Tibial artery (tissue), 4 donors: ENCODE results near the gene NUP50.

Experiments used
- DNase-seq, 2 donors: peaks; one replicate each; pipeline ENCODE4 v3.0.0-alpha.2; 2019
- H3K27ac ChIP-seq, 2 donors: fragments of 200-600 bp; sonication (generic) in 1 of 2; 1 replicate in 1 of 2; 2 replicates in 1 of 2; pipeline ENCODE4 v1.5.1; 2018 to 2019; ENCODE audit warnings: mild to moderate bottlenecking in 1 of 2
- H3K27me3 ChIP-seq, 2 donors: fragments of 200-600 bp; sonication (generic) in 1 of 2; one replicate each; pipeline versions ENCODE4 v1.5.1 to v1.6.0; 2016 to 2019
- H3K36me3 ChIP-seq, 3 donors: fragments of 200-600 bp; sonication (generic) in 2 of 3; one replicate each; pipeline ENCODE4 v1.5.1; 2016 to 2019; ENCODE audit warnings: mild to moderate bottlenecking in 2 of 3
- H3K4me1 ChIP-seq, 4 donors: fragments of 200-600 bp; sonication (generic) in 2 of 4; 1 replicate in 3 of 4; 2 replicates in 1 of 4; pipeline ENCODE4 v1.5.1; 2016 to 2019
- H3K4me3 ChIP-seq, 2 donors: fragments of 200-600 bp; sonication (generic) in 1 of 2; 1 replicate in 1 of 2; 2 replicates in 1 of 2; pipeline ENCODE4 v1.5.1; 2018 to 2019; ENCODE audit warnings: mild to moderate bottlenecking in 2 of 2
- H3K9me3 ChIP-seq, 3 donors: fragments of 200-600 bp; sonication (generic) in 1 of 3; one replicate each; pipeline ENCODE4 v1.5.1; 2016 to 2019
- intact Hi-C: fragments of 100-400 bp; cut with DNase I; formaldehyde crosslinking; loops from one replicate; pipeline ENCODE4 v1.15.0; 2023; ENCODE audit warnings: low total_unique reads
- TF ChIP-seq, protein P1 (sequence below), 2 experiments: fragments of 200-600 bp in 1 of 2; fragments of 450-650 bp in 1 of 2; IDR thresholded peaks; one replicate each; pipeline ENCODE4 v1.5.1; 2017 to 2019; ENCODE audit warnings: antibody characterized with exemption in 2 of 2, mild to moderate bottlenecking in 1 of 2, moderate library complexity in 1 of 2

NUP50 gene

DNA sequence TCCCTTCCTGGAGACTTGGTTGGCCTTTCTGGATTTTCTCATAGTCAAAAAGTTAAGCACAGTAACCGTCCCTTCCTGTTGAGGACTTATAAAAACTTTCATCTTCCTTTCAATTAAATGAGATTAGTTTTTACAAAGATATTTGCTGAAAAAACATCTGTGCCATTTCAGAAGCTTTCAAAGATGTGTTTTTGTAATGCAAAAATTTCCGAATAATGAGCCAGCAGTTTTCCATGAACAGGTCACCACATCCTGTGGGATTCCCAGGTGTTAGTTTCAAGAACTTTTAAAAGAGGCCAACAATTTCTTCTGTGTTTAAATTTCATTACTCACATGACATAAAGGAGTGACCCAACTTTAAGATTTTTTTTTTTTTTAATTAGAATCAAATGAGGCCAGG, 18.0 kb downstream of the NUP50 start:
- no peak for DNase-seq
- H3K27ac ChIP-seq = no peak overlapping the region
- H3K9me3 ChIP-seq = no peaks in the 10 kb centered on the region
- H3K27me3 ChIP-seq = no peaks in the 10 kb centered on the region
- intact Hi-C loops = no loop called here
- H3K4me1 ChIP-seq = no peaks in the 10 kb centered on the region
- TF ChIP-seq, protein P1, sequence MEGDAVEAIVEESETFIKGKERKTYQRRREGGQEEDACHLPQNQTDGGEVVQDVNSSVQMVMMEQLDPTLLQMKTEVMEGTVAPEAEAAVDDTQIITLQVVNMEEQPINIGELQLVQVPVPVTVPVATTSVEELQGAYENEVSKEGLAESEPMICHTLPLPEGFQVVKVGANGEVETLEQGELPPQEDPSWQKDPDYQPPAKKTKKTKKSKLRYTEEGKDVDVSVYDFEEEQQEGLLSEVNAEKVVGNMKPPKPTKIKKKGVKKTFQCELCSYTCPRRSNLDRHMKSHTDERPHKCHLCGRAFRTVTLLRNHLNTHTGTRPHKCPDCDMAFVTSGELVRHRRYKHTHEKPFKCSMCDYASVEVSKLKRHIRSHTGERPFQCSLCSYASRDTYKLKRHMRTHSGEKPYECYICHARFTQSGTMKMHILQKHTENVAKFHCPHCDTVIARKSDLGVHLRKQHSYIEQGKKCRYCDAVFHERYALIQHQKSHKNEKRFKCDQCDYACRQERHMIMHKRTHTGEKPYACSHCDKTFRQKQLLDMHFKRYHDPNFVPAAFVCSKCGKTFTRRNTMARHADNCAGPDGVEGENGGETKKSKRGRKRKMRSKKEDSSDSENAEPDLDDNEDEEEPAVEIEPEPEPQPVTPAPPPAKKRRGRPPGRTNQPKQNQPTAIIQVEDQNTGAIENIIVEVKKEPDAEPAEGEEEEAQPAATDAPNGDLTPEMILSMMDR (IDR thresholded peaks at IDR 0.05) = no peak
- no peak overlapping the region for H3K4me3 ChIP-seq
- peaks cover 51 to 85% (median 83%) of the 10 kb centered on the region in 3 donors for H3K36me3 ChIP-seq

DNA sequence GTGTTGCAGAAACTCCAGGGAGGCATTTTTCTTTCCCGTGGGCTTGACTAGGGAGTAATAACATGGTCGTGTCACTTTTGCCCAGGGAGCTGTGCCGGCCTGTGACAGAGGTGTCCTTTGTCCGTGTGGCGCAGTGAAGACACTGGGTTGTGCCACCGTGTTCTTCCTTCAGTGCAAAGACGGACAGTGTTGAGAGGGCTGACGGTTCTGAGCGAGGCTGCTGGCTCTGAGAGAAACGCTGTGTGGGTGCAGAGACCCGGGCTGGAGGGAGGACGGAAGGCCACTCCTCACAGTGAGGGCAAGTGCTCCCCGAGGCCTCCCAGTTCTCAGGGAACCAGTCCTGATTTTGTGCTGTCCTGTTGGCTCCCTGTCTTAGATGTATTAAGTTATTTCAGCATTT, 20.2 kb downstream of the NUP50 start:
- TF ChIP-seq, protein P1 (IDR thresholded peaks at IDR 0.05) = no peak
- Histone ChIP-seq H3K27me3 (no peaks in the 10 kb centered on the region), H3K36me3 (peaks cover 42 to 70% (median 69%) of the 10 kb centered on the region in 3 donors), H3K27ac (no peak overlapping the region), H3K4me1 (no peaks in the 10 kb centered on the region), H3K9me3 (no peaks in the 10 kb centered on the region), H3K4me3 (no peak overlapping the region)
- DNase-seq = no peak
- intact Hi-C loops = no loop called here

DNA sequence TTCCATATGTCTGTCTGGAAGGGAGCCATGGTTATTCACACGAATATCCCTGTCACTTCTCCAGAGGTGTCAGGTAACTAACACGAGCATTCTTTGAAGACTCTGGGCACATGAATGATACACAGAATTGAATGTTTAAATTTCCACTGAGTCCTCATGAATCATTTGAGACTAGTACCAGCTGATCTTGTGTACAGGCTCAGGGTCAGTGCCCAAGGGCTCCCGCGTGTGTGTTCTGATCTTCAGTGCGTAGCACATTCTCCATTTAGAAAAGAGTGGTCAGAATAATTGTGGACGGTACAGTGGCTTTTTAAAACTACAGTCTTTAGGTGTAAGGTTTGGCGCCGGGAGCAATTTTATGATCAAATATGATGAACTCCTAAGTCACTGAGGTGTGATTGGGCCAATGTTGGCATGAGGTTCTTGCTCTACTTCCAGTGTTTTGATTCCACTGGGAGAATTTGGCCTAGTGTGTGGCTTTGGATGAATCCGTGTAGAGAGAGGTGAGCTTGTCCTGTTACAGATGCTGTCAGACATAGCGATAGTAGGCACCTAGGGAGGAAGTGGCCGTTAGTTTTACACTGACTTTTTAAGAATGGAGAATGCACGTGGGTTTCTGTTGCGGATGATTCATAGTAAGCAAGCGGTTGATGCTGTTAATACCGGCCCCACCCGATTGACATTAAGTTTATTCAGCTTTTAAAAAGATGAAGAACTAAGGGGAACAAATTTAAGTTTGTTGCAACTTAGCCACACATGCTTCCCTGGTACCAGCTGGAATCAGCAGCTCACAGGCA, 22.2 kb downstream of the NUP50 start:
- intact Hi-C loops = no loop called here
- Histone ChIP-seq H3K36me3 (peaks cover 34 to 64% (median 52%) of the 10 kb centered on the region in 3 donors), H3K4me1 (no peaks in the 10 kb centered on the region), H3K27ac (no peak overlapping the region), H3K27me3 (no peaks in the 10 kb centered on the region), H3K4me3 (no peak overlapping the region), H3K9me3 (no peaks in the 10 kb centered on the region)
- TF ChIP-seq, protein P1 (IDR thresholded peaks at IDR 0.05) = no peak
- no peak for DNase-seq

DNA sequence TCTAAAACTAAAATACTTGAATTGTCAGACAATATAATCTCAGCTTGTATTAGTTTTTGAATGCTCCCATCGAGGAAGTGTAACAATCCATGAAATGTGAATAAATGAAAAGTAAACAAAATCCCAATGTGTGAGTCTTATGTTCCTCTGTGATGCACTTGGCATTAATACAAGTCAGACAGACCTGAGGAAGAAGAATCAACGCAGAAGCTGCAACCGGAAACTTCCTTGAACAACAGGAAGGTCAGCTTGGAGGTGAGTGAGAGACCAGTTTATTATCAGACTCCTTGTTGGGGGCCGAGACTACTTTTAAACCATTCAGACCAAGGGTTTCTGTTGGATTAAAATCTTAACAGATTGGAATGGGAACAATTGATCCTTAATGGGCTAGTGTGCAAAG, 24.2 kb downstream of the NUP50 start:
- intact Hi-C loops = no loop called here
- Histone ChIP-seq H3K27ac (no peak overlapping the region), H3K36me3 (peaks cover 22 to 52% (median 37%) of the 10 kb centered on the region in 3 donors), H3K4me1 (no peaks in the 10 kb centered on the region), H3K4me3 (no peak overlapping the region), H3K27me3 (no peaks in the 10 kb centered on the region), H3K9me3 (no peaks in the 10 kb centered on the region)
- DNase-seq = no peak
- TF ChIP-seq, protein P1 (IDR thresholded peaks at IDR 0.05) = no peak

DNA sequence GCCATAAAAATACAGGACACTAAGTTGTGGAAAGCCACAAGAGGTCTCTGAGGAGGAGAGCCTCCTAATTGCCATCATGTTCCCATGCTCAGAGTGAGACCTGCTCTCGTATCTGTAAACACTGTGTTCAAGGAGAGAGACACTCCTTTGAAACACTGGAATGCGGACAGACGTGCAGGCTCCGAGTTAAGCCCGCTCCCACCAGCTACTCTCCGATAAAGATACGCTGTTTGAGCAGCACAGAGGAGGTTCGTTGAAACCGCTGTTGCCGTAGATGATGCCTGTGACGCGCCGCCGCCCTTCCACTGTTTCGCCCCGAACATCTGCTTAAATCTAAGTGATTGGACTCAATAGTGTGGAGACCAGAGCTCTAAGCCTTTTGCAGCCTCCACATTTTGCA, 25.1 kb downstream of the NUP50 start:
- intact Hi-C loops = no loop called here
- H3K4me1 ChIP-seq = no peaks in the 10 kb centered on the region
- TF ChIP-seq, protein P1 (IDR thresholded peaks at IDR 0.05) = no peak
- H3K27me3 ChIP-seq = no peaks in the 10 kb centered on the region
- no peaks in the 10 kb centered on the region for H3K9me3 ChIP-seq
- peaks cover 16 to 45% (median 28%) of the 10 kb centered on the region in 3 donors for H3K36me3 ChIP-seq
- H3K27ac ChIP-seq = no peak overlapping the region
- no peak for DNase-seq
- no peak overlapping the region for H3K4me3 ChIP-seq
